HG03432 (cell line): ENCODE measurements around the gene CEBPB.

ENCODE experiments used
- ATAC-seq: cut with Tn5 transposase; IDR thresholded peaks from one replicate; pipeline ENCODE4 v1.9.1; 2021; ENCODE audit warnings: mild to moderate bottlenecking, moderate library complexity; ENCODE audit not compliant: unreplicated experiment

The CEBPB gene

DNA sequence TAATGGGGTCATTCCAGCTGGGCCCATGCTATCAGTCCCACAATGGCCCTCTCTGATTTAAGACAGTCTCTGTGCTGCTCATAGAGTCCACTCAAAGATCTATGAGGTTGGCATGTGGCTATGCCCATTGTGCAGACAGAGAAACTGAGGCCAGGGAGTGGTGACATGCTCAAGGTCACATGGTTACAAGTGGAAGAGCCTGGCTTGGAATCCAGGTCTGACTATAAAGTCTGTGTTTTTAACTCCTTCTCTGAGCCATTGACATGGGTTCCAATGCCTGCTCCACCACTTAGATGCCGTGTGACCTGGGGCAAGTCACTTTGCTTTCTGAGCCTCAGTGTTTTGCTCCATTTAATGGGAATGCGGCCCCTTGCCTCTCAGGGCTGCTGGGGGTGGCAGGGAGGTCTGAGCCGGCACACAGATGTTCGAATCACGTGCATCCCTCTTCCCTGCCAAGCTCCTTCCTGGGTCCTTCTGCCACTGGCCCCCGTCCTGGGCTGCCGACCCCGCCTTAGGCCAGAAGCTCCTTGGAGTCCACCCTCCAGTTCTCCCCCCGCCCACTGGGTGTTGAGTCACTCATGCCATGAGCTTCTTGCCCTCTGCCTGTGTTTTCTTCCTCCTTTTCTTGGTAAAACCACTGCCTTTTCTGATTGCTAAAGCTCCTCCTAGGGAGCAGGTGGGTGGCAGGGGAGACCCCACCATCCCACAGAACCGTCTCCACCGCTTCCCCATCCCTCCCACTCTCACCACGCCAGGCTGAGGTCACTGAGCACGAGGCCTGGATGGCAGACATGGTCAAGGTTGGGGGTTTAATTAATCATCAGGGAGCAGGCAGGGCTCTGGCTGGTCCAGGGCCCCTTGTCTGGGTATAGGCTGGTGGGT lies 35.7 kb downstream of the CEBPB start:
- no peak for ATAC-seq

DNA sequence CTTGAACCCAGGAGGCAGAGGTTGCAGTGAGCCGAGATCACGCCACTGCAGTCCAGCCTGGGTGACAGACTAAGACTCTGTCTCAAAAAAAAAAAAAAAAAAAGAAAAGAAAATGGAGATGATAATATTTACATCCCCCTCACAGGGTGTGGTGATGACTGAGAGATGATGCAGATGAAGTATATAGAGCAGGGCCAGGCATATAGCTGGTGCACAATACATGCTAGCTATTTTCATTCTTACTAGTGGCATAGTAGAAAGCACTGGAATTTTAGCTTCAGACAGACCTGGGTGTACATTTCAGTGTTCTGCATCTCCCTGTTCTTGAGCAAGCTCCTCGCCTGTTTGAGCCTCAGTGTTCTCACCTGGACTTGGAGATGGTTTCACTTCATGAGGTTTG lies 36.9 kb downstream of the CEBPB start:
- ATAC-seq, result no peak

DNA sequence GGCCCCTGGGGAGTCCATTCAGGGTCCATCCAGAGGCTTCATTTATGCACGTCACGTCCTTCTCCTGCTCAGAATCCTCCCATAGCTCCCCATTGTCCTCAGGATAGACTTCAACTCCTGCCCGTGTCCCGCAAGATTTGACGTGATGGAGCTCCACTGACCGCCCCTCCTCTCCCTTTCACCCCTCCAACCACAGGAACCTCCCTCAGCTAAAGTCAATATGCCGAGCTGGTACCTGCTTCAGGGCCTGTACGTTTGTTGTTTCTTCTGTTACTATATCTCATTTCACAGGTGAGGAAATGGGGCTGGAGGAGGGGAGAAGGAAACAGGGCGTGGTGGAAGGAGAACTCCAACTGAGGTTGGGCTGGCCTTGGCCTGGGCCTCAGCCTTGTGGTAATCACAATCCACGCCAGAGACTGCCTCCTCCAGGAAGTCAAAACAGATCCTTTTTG lies 38.6 kb downstream of the CEBPB start:
- ATAC-seq, result no peak

DNA sequence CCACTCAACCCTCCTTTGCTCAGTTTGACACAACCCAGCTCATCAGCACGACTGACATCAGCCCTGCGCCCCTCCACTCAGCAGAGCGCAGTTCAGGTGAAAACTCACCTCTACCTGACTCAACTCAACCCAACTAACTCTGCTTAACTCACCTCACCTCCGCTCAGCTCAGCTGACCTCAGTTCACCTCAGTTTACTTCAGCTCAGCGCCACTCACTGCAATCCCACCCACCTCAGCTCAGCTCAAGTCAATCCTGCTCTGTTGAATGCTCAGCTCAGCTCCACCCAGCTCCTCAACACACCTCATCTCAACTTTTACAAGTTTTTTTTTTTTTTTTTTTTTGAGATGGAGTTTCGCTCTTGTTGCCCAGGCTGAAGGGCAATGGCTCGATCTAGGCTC lies 39.6 kb downstream of the CEBPB start:
- ATAC-seq, result no peak

DNA sequence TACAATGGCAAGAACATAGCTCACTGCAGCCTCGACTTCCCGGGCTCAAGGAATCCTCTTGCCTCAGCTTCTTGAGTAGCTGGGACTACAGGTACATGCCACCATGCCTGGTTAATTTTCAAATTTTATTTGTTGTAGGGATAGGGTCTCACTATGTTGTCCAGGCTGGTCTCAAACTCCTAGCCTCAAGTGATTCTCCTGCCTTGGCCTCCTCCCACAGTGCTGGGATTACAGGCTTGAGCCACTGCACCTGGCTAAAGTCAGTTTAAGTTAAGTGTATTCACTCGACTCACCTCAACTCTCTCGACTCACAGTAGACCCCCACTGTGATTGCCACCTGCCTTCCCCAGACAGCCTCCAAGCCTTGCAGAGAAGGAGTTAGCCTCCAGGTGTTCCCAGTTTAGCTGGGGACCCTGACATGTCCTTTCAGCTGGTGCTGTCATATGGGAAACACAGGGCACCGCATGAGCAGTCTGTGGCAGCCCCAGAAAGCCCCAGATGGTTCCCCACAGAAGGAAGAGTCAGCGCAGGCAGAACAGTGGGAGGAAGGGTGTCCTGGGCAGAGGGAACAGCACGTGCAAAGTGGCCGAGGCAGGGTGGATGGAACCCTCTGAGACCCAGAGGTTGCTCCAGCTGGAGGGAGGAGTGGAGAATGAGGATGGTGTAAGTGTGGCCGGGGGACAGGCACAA lies 40.4 kb downstream of the CEBPB start:
- ATAC-seq, result no peak

DNA sequence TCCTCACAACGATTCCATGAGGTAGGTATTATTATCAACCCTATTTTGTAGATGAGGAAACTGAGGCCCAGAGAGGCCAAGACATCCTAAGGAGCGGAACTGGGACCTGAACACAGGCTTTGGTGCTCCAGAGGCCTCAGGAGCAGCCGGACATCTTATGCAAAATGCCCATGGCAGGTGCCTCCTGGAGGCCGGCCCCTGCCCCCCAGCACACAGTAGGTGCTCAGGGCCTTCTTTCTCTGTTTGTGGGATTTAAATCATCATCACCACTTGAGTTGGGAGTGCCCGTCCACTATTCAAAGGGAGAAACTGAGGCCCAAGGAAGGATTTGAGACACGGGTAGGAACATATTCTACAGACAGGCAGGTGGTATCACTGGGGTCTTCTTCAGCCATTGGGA lies 41.2 kb downstream of the CEBPB start:
- ATAC-seq, result no peak

DNA sequence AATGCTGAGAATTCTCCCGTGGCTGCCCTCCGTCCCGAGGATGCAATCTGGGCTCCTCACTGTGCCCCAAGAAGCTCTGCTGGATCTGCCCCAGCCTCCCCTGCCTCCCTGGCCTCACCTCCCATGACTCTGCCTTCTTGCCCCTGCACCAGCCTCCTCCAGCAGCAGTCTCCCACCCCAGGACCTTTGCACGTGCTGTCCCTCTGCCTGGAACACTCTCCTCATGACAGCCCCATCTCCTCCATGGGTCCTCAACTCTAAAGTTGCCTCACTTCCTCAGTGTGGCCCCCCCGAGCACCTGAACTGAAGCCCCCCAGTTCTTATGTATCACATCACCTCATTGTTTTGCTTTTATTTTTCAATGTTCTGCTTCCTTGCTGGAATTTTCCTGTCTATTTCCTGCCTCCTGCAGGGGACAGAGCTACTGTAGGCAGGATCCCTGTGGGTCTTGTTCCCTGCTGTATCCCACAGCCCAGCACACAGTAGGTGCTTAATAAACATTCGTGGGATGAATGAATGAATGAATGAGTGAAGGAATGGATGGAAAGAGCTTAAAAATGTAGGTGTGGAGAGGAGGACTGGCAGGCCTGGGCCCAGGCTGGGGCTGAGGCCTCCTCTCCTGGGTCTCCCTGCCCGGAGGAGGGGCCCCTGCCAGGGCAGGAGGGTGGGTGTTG lies 42.2 kb downstream of the CEBPB start:
- no peak for ATAC-seq

DNA sequence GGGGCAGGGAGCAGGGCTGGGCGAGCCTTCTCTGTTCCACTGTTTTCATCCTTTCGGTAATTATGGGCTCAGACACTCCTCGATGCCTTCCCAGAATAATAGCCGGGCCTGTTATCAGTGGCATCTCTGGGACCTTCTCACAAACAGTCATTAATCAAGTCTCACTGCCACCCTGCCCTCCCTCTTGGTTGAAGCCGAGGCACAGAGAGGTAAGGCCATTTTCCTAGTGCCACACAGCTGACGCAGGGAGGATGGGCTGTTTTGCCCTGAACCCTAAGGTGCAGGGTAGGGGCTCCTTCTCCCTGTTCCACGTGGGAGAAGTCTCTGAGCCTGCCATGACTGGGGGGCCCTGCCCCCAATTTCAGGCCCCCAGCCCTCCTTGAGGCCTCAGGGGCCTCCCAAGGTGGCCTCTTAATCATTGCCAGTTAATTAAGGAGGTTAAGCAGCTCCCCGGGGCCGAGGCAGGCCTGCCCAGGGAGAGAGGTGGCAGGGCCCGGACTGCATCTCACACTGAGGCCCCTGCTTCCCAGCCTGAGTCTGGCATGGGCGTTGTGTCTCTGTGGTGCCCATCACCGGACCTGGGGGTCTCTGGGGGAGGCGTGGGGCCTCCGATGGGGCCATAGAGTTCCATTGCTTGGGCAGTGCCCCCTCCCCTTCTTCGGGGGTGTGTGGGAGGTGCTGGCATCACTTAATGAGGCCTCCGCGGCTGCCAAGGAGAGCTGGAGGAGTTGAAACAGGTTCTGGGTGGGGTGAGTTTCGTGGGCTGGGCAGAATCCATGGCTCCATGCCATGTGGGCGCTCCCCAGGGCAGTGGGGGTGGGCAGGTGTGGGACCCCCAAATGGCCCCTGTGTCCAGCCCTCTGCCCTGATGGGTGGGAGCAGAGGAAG lies 42.9 kb downstream of the CEBPB start:
- no peak for ATAC-seq

DNA sequence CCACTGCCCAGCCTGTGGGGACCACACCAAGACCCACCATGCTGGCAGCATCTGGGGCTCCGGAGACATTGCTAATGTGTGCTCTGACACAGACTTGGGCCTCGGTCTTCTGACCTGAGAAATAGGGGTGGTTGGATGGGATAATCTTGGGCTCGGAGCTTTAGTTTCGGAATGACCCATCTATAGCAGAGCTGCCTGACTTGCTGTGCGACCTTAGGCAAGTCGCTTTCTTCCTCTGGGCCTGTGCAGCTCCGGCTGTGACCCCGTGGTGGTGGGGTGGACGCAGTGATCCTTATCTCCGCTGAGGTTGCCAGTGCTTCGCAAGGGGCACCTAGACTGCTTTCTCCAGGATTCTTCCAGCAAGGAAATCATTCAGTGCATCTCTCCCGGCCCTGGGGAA lies 43.7 kb downstream of the CEBPB start:
- ATAC-seq, result no peak

DNA sequence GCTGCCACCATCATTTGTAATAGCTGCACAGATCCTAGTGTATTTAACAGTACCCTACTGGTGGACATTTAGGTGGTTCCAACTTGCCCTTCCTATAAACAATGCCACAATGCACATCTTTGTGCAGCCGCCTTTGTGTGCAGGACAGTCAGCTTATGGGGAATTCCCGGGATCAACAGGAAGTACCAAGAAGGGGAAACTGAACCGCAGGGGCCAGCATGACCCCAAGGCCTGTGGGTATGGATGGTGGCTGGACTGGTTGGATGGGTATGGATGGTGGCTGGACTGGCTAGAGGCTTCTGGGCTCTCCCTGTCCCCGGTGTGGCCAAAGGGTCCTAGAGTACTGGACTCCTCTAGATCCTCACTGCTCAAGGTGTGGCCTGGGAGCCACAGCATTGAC lies 46.7 kb downstream of the CEBPB start:
- no peak for ATAC-seq

DNA sequence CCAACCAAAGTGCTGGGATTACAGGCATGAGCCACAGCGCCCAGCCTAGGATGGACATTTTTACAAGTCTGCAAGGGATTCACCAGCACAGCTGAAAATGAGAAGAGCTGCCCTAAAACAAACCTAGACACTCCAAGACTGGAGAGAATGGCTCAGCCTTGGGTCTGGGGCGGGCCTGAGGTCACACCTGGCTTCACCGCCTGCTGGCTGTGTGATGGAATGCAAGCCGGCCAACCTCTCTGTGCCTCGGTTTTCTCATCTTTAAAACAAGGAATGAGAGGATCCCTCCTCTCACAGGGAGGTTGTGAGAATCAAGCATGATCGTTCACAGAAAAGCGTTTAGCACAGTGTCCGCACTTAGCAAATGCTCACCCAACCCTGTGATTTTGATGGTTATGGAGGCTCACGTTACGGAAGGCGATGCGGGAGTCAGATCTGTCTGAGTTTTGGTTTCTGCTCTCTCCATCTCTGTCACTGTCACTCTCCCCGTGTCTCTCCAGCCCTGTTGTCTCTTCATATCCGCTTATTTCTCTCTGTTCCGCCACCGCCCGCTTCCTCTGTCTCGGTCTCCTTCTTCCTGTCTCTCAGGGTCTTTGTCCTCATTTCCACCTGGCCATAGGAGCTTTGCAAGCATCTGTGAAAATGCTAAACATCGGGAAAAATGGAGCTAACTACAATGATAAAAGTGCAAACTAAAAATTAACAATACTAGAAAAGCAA lies 47.6 kb downstream of the CEBPB start:
- no peak for ATAC-seq

DNA sequence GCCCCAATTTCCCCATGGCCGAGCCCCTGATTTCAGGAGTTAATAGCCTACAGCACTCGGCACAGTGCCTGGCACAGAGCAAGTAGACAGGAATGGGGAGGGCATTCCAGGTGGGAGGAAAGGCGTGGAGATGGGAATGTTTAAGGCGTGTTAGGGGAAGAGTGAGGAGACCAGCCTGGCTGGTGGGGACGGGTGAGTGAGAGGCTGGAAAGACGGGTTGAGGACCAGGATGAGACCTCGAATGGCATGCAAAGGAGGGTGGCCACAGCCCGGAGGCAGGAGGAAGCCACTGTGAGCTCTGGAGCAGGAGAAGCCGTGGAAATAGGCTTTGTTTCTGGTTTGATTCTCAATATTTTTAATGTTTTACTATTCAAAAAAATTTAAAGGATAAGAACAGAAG lies 49.5 kb downstream of the CEBPB start:
- ATAC-seq, result no peak

DNA sequence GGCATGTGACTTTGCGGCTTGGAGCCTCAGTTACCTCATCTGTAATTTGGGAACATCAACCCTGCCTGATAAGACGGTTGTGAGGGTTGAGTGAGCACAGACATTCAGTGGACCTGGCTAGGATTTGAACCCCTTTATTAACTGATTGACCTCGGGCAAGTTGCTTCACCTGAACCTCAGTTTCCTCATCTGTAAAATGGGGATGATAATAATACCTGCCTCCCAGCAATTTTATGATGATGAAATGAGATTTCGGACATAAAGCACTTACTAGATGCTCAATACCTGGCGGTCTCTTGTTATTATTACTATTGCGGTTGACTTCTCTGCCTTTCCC lies 51.5 kb downstream of the CEBPB start:
- ATAC-seq, result no peak
